Mammary epithelial cell (primary cell): Measurements from ENCODE around the gene AKAP1.

Experiments
- EZH2 ChIP-seq: IDR thresholded peaks from 2 replicates; pipeline ENCODE4 v1.6.1; 2012; ENCODE audit warnings: low read length, inconsistent platforms, borderline replicate concordance
- TF ChIP-seq, protein P1 (sequence below), 2 donors: IDR thresholded peaks in 1 of 2; conservative IDR thresholded peaks in 1 of 2; 2 replicates each; pipeline ENCODE4 v1.5.1; 2011 to 2012; ENCODE audit warnings: inconsistent platforms in 2 of 2, low read length in 2 of 2, mild to moderate bottlenecking in 2 of 2, control low read depth in 1 of 2, low read depth in 1 of 2; ENCODE audit not compliant: insufficient read depth in 1 of 2; ENCODE audit errors: extremely low read depth in 1 of 2

- TF ChIP-seq, protein P1, sequence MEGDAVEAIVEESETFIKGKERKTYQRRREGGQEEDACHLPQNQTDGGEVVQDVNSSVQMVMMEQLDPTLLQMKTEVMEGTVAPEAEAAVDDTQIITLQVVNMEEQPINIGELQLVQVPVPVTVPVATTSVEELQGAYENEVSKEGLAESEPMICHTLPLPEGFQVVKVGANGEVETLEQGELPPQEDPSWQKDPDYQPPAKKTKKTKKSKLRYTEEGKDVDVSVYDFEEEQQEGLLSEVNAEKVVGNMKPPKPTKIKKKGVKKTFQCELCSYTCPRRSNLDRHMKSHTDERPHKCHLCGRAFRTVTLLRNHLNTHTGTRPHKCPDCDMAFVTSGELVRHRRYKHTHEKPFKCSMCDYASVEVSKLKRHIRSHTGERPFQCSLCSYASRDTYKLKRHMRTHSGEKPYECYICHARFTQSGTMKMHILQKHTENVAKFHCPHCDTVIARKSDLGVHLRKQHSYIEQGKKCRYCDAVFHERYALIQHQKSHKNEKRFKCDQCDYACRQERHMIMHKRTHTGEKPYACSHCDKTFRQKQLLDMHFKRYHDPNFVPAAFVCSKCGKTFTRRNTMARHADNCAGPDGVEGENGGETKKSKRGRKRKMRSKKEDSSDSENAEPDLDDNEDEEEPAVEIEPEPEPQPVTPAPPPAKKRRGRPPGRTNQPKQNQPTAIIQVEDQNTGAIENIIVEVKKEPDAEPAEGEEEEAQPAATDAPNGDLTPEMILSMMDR (conservative IDR thresholded peaks at IDR 0.05 in 1 of 2, IDR thresholded peaks at IDR 0.05 in 1 of 2; ENCODE audit: extremely low read depth in 1 of 2, insufficient read depth in 1 of 2, low read depth in 1 of 2, low read length in 2 of 2): no peak
- TF ChIP-seq EZH2: no peak
These were observed 11.6 kb downstream of the AKAP1 start for GRCh38 chr17:57096472-57097202.
